SK-N-SH (cell line): ENCODE measurements around the gene METRNL. TPM values are rescaled to one million over a fixed set of nuclear protein-coding genes. Genes with fewer than 3 reads are reported as not detected.
"Not testable (repeated sequence)": the region's sequence is repeated elsewhere in the genome, so short reads cannot be mapped to it uniquely, and the experiment has no call there.

Source experiments
- CTCF ChIA-PET: fragments of 300-600, 350-600 bp; formaldehyde crosslinking; extraction: SDS; loops from one replicate; lab custom pipeline; 2021; lab: Yijun Ruan, JAX
- POLR2A ChIA-PET: fragments of 350-600 bp; sonication (Branson Sonifier 250); formaldehyde crosslinking; extraction: SDS; loops from one replicate; lab custom pipeline; 2020; ENCODE audit warnings: antibody characterized with exemption, inconsistent platforms; lab: Yijun Ruan, JAX
- DNase-seq: peaks from one replicate; pipeline ENCODE4 v3.0.0; 2012
- H2AFZ ChIP-seq: fragments of 200-600 bp; sonication (generic); 2 replicates; pipeline ENCODE4 v1.8.1; 2016; ENCODE audit warnings: antibody characterized with exemption, mild to moderate bottlenecking, low read depth
- H3F3A ChIP-seq: fragments of 200-600 bp; sonication (generic); replicated peaks from 2 replicates; pipeline ENCODE3; 2016; ENCODE audit warnings: antibody characterized with exemption, mild to moderate bottlenecking; ENCODE audit not compliant: insufficient read depth
- H3K27ac ChIP-seq, 2 experiments: fragments of 200-500 bp in 1 of 2; fragments of 200-600 bp in 1 of 2; sonication (Bioruptor generic) in 1 of 2; sonication (generic), shearing (Covaris generic) in 1 of 2; 2 replicates each; pipeline versions ENCODE4 v1.5.1 to v1.6.1; 2014 to 2016; ENCODE audit warnings: low read depth in 2 of 2, inconsistent platforms in 1 of 2, low read length in 1 of 2, mild to moderate bottlenecking in 1 of 2, mixed read lengths in 1 of 2
- H3K27me3 ChIP-seq: fragments of 200-600 bp; sonication (generic), shearing (Covaris generic); 2 replicates; pipeline ENCODE4 v1.6.1; 2016; ENCODE audit warnings: mixed run types; ENCODE audit not compliant: insufficient read depth
- H3K36me3 ChIP-seq, 2 experiments: fragments of 200-500 bp in 1 of 2; fragments of 200-600 bp in 1 of 2; sonication (Bioruptor generic) in 1 of 2; sonication (generic) in 1 of 2; replicated peaks in 1 of 2; 2 replicates each; pipeline versions ENCODE3 to v1.5.1; 2014 to 2016; ENCODE audit warnings: low read length in 1 of 2, mild to moderate bottlenecking in 1 of 2; ENCODE audit not compliant: insufficient read depth in 2 of 2, control insufficient read depth in 1 of 2
- H3K4me1 ChIP-seq, 2 experiments: fragments of 200-500 bp in 1 of 2; fragments of 200-600 bp in 1 of 2; sonication (Bioruptor generic) in 1 of 2; sonication (generic), shearing (Covaris generic) in 1 of 2; 2 replicates each; pipeline versions ENCODE4 v1.5.1 to v1.6.1; 2014 to 2016; ENCODE audit warnings: low read depth in 1 of 2, low read length in 1 of 2, mixed run types in 1 of 2; ENCODE audit not compliant: insufficient read depth in 2 of 2, control insufficient read depth in 1 of 2
- H3K4me2 ChIP-seq: fragments of 200-600 bp; sonication (generic), shearing (Covaris generic); 2 replicates; pipeline ENCODE4 v1.6.1; 2017; ENCODE audit warnings: mixed run types
- H3K4me3 ChIP-seq, 2 experiments: fragments of 200-500 bp in 1 of 2; fragments of 200-600 bp in 1 of 2; sonication (Bioruptor generic) in 1 of 2; sonication (generic), shearing (Covaris generic) in 1 of 2; 2 replicates each; pipeline versions ENCODE4 v1.5.1 to v1.8.1; 2014 to 2016; ENCODE audit warnings: low read depth in 2 of 2, inconsistent platforms in 1 of 2, low read length in 1 of 2, mild to moderate bottlenecking in 1 of 2, mixed read lengths in 1 of 2, moderate library complexity in 1 of 2
- H3K79me2 ChIP-seq: fragments of 200-600 bp; sonication (generic); 2 replicates; pipeline ENCODE4 v1.8.1; 2017; ENCODE audit warnings: mild to moderate bottlenecking; ENCODE audit not compliant: insufficient read depth
- H3K9ac ChIP-seq: fragments of 200-600 bp; sonication (generic); 2 replicates; pipeline ENCODE4 v1.6.1; 2017; ENCODE audit warnings: mixed run types
- H3K9me2 ChIP-seq: fragments of 200-600 bp; sonication (generic); 2 replicates; pipeline ENCODE4 v1.6.1; 2017; ENCODE audit warnings: mixed run types
- H3K9me3 ChIP-seq: fragments of 200-600 bp; sonication (generic); 2 replicates; pipeline ENCODE4 v1.6.1; 2017; ENCODE audit warnings: mixed run types, mild to moderate bottlenecking, moderate library complexity
- H4K20me1 ChIP-seq: fragments of 200-600 bp; sonication (generic); 2 replicates; pipeline ENCODE4 v1.6.1; 2017; ENCODE audit warnings: mild to moderate bottlenecking, mixed run types; ENCODE audit not compliant: insufficient read depth
- EZH2phosphoT487 ChIP-seq: fragments of 200-600 bp; sonication (generic); IDR thresholded peaks from 2 replicates; pipeline ENCODE4 v1.6.1; 2017; ENCODE audit warnings: low read depth, mixed run types, mild to moderate bottlenecking, antibody characterized with exemption, moderate library complexity, borderline replicate concordance
- FOXJ3 ChIP-seq: sonication (generic); formaldehyde crosslinking; IDR thresholded peaks from 2 replicates; pipeline ENCODE4 v1.5.1; 2020; ENCODE audit warnings: mild to moderate bottlenecking, missing genetic modification reagents
- GATA2 ChIP-seq: sonication (generic); formaldehyde crosslinking; IDR thresholded peaks from 2 replicates; pipeline ENCODE4 v1.5.0; 2020; ENCODE audit warnings: mild to moderate bottlenecking, missing genetic modification reagents
- MEF2A ChIP-seq: IDR thresholded peaks from 2 replicates; pipeline ENCODE4 v1.4.0; 2012; ENCODE audit warnings: low read depth, borderline replicate concordance
- MXI1 ChIP-seq: IDR thresholded peaks from 2 replicates; pipeline ENCODE4 v1.6.1; 2012; ENCODE audit warnings: mild to moderate bottlenecking, low read depth, low read length, improper control_type of control experiment
- NFIC ChIP-seq: IDR thresholded peaks from 2 replicates; pipeline ENCODE4 v1.4.0; 2012; ENCODE audit warnings: borderline replicate concordance
- POLR2AphosphoS5 ChIP-seq: IDR thresholded peaks from 2 replicates; pipeline ENCODE4 v1.6.1; 2012; ENCODE audit warnings: low read depth, low read length
- RFX5 ChIP-seq: IDR thresholded peaks from 2 replicates; pipeline ENCODE4 v1.6.1; 2012; ENCODE audit warnings: mild to moderate bottlenecking, improper control_type of control experiment, low read length
- TCF12 ChIP-seq: IDR thresholded peaks from 2 replicates; pipeline ENCODE4 v1.4.0; 2012
- WGBS: methylation state at CpG from one replicate; pipeline ENCODE4 v1.1.6; 2017; ENCODE audit warnings: low lambda C conversion rate; 5-methylcytosine and 5-hydroxymethylcytosine counted together
- polyA plus RNA-seq, 3 experiments: library from polyadenylated mRNA; depleted of rRNA; stranded (reverse); fragments of >200 nt; gene quantifications; 2 replicates each; pipeline ENCODE4 v1.2.3, GENCODE V29; 2012
- TF ChIP-seq, protein P1 (sequence below): IDR thresholded peaks from 2 replicates; pipeline ENCODE4 v1.6.1; 2012; ENCODE audit warnings: mild to moderate bottlenecking, low read depth, low read length, moderate library complexity
- TF ChIP-seq, protein P2 (sequence below): fragments of 150-350 bp; IDR thresholded peaks from 2 replicates; pipeline ENCODE4 v1.6.1; 2017; ENCODE audit warnings: antibody characterized with exemption, low read length, low read depth, borderline replicate concordance
- TF ChIP-seq, protein P3 (sequence below): IDR thresholded peaks from 2 replicates; pipeline ENCODE4 v1.4.0; 2012; ENCODE audit warnings: low read depth, borderline replicate concordance

METRNL gene
- polyA plus RNA-seq, 1 of the 3 experiments (the other 2 are of a cell fraction), result 75.5 TPM

DNA sequence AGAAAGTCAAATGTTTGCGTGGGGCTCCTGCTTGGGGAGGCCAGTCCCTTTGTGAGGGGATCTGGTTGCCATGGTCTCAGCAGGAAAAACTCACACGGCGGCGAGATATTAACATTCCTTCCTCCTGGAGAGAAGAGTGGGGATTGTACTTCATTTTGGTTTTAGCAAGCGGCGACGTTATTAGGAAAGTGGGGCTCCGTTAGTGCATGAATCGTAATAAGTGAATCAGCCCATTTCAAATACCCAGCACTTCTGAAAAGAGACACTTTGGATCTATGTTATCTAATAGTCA lies 41.6 kb upstream of the METRNL start:
- Histone ChIP-seq H2AFZ (no peak overlapping the region), H3K36me3 (peaks cover 21 to 67% of the 10 kb centered on the region in 2 experiments), H3K27ac (no peak overlapping the region), H3K4me2 (no peak overlapping the region), H3K79me2 (no peaks in the 10 kb centered on the region), H3F3A (peaks cover 4% of the 10 kb centered on the region), H3K27me3 (no peaks in the 10 kb centered on the region), H3K9me3 (peaks cover 18% of the 10 kb centered on the region; the same call in 1 of the 2 replicates), H3K4me3 (no peak overlapping the region), H3K9me2 (no peaks in the 10 kb centered on the region), H3K9ac (no peak overlapping the region)
- 97% methylated on average over 9 of the region's 9 CpGs for WGBS
- CTCF ChIA-PET, result no interaction called here
- DNase-seq, result no peak
- no peak for TF ChIP-seq RFX5
- no peak for TF ChIP-seq EZH2phosphoT487
- TF ChIP-seq NFIC, result no peak
- no peak for TF ChIP-seq MXI1
- TF ChIP-seq, protein P1, sequence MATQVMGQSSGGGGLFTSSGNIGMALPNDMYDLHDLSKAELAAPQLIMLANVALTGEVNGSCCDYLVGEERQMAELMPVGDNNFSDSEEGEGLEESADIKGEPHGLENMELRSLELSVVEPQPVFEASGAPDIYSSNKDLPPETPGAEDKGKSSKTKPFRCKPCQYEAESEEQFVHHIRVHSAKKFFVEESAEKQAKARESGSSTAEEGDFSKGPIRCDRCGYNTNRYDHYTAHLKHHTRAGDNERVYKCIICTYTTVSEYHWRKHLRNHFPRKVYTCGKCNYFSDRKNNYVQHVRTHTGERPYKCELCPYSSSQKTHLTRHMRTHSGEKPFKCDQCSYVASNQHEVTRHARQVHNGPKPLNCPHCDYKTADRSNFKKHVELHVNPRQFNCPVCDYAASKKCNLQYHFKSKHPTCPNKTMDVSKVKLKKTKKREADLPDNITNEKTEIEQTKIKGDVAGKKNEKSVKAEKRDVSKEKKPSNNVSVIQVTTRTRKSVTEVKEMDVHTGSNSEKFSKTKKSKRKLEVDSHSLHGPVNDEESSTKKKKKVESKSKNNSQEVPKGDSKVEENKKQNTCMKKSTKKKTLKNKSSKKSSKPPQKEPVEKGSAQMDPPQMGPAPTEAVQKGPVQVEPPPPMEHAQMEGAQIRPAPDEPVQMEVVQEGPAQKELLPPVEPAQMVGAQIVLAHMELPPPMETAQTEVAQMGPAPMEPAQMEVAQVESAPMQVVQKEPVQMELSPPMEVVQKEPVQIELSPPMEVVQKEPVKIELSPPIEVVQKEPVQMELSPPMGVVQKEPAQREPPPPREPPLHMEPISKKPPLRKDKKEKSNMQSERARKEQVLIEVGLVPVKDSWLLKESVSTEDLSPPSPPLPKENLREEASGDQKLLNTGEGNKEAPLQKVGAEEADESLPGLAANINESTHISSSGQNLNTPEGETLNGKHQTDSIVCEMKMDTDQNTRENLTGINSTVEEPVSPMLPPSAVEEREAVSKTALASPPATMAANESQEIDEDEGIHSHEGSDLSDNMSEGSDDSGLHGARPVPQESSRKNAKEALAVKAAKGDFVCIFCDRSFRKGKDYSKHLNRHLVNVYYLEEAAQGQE, result no peak
- no peak for TF ChIP-seq POLR2AphosphoS5
- TF ChIP-seq, protein P2, sequence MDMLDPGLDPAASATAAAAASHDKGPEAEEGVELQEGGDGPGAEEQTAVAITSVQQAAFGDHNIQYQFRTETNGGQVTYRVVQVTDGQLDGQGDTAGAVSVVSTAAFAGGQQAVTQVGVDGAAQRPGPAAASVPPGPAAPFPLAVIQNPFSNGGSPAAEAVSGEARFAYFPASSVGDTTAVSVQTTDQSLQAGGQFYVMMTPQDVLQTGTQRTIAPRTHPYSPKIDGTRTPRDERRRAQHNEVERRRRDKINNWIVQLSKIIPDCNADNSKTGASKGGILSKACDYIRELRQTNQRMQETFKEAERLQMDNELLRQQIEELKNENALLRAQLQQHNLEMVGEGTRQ, result no peak
- TF ChIP-seq FOXJ3 (CRISPR knock-in tag), result no peak
- no peak for TF ChIP-seq MEF2A
- TF ChIP-seq, protein P3, sequence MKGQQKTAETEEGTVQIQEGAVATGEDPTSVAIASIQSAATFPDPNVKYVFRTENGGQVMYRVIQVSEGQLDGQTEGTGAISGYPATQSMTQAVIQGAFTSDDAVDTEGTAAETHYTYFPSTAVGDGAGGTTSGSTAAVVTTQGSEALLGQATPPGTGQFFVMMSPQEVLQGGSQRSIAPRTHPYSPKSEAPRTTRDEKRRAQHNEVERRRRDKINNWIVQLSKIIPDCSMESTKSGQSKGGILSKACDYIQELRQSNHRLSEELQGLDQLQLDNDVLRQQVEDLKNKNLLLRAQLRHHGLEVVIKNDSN, result no peak
- no peak for TF ChIP-seq TCF12
- TF ChIP-seq GATA2 (CRISPR knock-in tag), result no peak
- TF ChIP-seq, all 33 proteins: peak for 0
- Histone ChIP-seq H3K4me1 (no peaks in the 10 kb centered on the region), H4K20me1 (no peaks in the 10 kb centered on the region)
- POLR2A ChIA-PET, result no interaction called here

DNA sequence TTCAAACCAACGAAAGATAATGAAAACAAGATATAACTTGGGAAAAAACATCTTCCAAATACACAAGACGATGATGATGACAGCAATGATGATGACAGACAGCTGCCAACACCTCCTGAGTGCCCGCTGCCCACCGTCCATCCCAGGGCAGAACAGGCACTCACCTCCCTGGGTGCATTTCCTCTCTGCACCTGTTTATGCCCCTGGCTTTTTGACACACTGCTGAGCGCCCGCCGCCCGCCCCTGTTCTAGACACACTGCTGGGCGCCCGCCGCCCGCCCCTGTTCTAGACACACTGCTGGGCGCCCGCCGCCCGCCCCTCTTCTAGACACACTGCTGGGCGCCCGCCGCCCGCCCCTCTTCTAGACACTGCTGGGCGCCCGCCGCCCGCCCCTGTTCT lies 40.4 kb upstream of the METRNL start:
- H3K79me2 ChIP-seq, POLR2A ChIA-PET, H3K4me3 ChIP-seq, H3K27me3 ChIP-seq, H3K9ac ChIP-seq, DNase-seq, H3K27ac ChIP-seq, CTCF ChIA-PET, H4K20me1 ChIP-seq, H3K4me2 ChIP-seq, H3F3A ChIP-seq, H3K9me2 ChIP-seq, H3K4me1 ChIP-seq, H2AFZ ChIP-seq: not testable (repeated sequence)
- H3K9me3 ChIP-seq, result peaks cover 25% of the 10 kb centered on the region; the same call in 1 of the 2 replicates
- peaks cover 26 to 73% of the 10 kb centered on the region in 2 experiments for H3K36me3 ChIP-seq
- 94% methylated on average over 17 of the region's 24 CpGs for WGBS
